ENCODE results near the gene SCMH1. TPM values are rescaled to one million over a fixed set of nuclear protein-coding genes. Genes with fewer than 3 reads are reported as not detected.

The SCMH1 gene
- total RNA-seq, result 16.9 and 18.5 TPM in 2 replicates

GRCh38 chr1:41241749-41242341, at the start of gene SCMH1:
Gene SCMH1 (minus strand): TSS chr1:41242306. CDS start chr1:41186133, 56,173 bp downstream.

GRCh38 chr1:41021526-41022308, 220.4 kb downstream of the SCMH1 start, which contains the start of gene SLFNL1:
Gene SLFNL1 (minus strand): TSS chr1:41021725. CDS start chr1:41020660, 1,065 bp downstream.

GRCh38 chr1:40979241-40980067, 262.7 kb downstream of the SCMH1 start, which contains the start of gene CTPS1:
Gene CTPS1 (plus strand): TSS chr1:40979696. CDS start chr1:40983291, 3,595 bp downstream.

Other genes starting within 250 kb of the SCMH1 start
- gene SLFNL1, start 220.6 kb downstream of the SCMH1 start, total RNA-seq, result 0.44 and 0.87 TPM in 2 replicates
- under 0.01 TPM in 1 of 2 replicates, not detected in the other for gene FOXO6, start 119.1 kb upstream of the SCMH1 start, total RNA-seq
- gene EDN2, start 242.4 kb upstream of the SCMH1 start, total RNA-seq, result not detected in 2 replicates